Natural killer cell (primary cell): ENCODE results near the gene ATP6V0A1. TPM values are rescaled to one million over a fixed set of nuclear protein-coding genes. Genes with fewer than 3 reads are reported as not detected.

ENCODE experiments used
- ATAC-seq, 3 donors: fragments of 150-1000 bp in 2 of 3; fragments of 200-7000 bp in 1 of 3; cut with Tn5 transposase; 1 replicate in 1 of 3; 2 replicates in 2 of 3; pipeline ENCODE4 v1.10.0; 2021; ENCODE audit warnings: mild to moderate bottlenecking in 2 of 3, moderate library complexity in 2 of 3
- DNase-seq, 2 donors: peaks; one replicate each; pipeline versions ENCODE4 v3.0.0 to v3.0.0-alpha.2; 2013 to 2021; ENCODE audit warnings: mixed read lengths in 1 of 2
- H3K27ac ChIP-seq: one replicate; pipeline ENCODE4 v1.5.1; 2013; ENCODE audit warnings: mild to moderate bottlenecking, low read length
- H3K27me3 ChIP-seq: one replicate; pipeline ENCODE4 v1.6.1; 2013; ENCODE audit warnings: low read length; ENCODE audit not compliant: control insufficient read depth, insufficient read depth
- H3K36me3 ChIP-seq: one replicate; pipeline ENCODE4 v1.6.1; 2013; ENCODE audit warnings: low read length; ENCODE audit not compliant: control insufficient read depth, insufficient read depth
- H3K4me1 ChIP-seq: one replicate; pipeline ENCODE4 v1.6.1; 2013; ENCODE audit warnings: low read length; ENCODE audit not compliant: control insufficient read depth, insufficient read depth
- H3K4me3 ChIP-seq: one replicate; pipeline ENCODE4 v1.5.1; 2013; ENCODE audit warnings: low read length
- H3K9me3 ChIP-seq: one replicate; pipeline ENCODE4 v1.6.1; 2013; ENCODE audit warnings: low read length; ENCODE audit not compliant: control insufficient read depth, insufficient read depth
- H3K27ac Mint-ChIP-seq, 2 donors: one replicate each; pipeline ENCODE4 v1.8.0; 2022; ENCODE audit warnings: mild to moderate bottlenecking in 2 of 2, mixed read lengths in 2 of 2, moderate library complexity in 1 of 2
- H3K27me3 Mint-ChIP-seq, 2 donors: one replicate each; pipeline ENCODE4 v1.8.0; 2022; ENCODE audit warnings: low read depth in 2 of 2, mixed read lengths in 2 of 2
- H3K36me3 Mint-ChIP-seq: one replicate; pipeline ENCODE4 v1.8.0; 2022; ENCODE audit warnings: mixed read lengths
- H3K4me1 Mint-ChIP-seq, 2 donors: one replicate each; pipeline ENCODE4 v1.8.0; 2022; ENCODE audit warnings: mixed read lengths in 2 of 2
- H3K4me3 Mint-ChIP-seq: one replicate; pipeline ENCODE4 v1.8.0; 2022; ENCODE audit warnings: mild to moderate bottlenecking, moderate library complexity, mixed read lengths
- H3K9me3 Mint-ChIP-seq, 2 donors: one replicate each; pipeline ENCODE4 v1.8.0; 2022; ENCODE audit warnings: mixed read lengths in 2 of 2
- WGBS: methylation state at CpG from one replicate; pipeline ENCODE4 v1.1.7; 2013; ENCODE audit warnings: missing lambda C conversion rate; ENCODE audit not compliant: insufficient coverage; 5-methylcytosine and 5-hydroxymethylcytosine counted together
- intact Hi-C: fragments of 100-400 bp; cut with micrococcal nuclease; formaldehyde crosslinking; loops from one replicate; pipeline ENCODE4 v1.14.2; 2022
- total RNA-seq, 4 donors: library from RNA; stranded (reverse); fragments of 120-200 nt in 1 of 4; gene quantifications; one replicate each; pipeline versions ENCODE4 v1.2.3 to v1.2.4, GENCODE V29; 2013 to 2022
- TF ChIP-seq, protein P1 (sequence below): fragments of 200-600 bp; IDR thresholded peaks from one replicate; pipeline ENCODE4 v1.8.0; 2022; ENCODE audit warnings: antibody characterized with exemption

ATP6V0A1 gene
- total RNA-seq, 3 donors from 2014 or later (not counting 1 experiment from before 2014, with no cell fraction given) = 4.8 to 33.5 (median 7.5) TPM

DNA sequence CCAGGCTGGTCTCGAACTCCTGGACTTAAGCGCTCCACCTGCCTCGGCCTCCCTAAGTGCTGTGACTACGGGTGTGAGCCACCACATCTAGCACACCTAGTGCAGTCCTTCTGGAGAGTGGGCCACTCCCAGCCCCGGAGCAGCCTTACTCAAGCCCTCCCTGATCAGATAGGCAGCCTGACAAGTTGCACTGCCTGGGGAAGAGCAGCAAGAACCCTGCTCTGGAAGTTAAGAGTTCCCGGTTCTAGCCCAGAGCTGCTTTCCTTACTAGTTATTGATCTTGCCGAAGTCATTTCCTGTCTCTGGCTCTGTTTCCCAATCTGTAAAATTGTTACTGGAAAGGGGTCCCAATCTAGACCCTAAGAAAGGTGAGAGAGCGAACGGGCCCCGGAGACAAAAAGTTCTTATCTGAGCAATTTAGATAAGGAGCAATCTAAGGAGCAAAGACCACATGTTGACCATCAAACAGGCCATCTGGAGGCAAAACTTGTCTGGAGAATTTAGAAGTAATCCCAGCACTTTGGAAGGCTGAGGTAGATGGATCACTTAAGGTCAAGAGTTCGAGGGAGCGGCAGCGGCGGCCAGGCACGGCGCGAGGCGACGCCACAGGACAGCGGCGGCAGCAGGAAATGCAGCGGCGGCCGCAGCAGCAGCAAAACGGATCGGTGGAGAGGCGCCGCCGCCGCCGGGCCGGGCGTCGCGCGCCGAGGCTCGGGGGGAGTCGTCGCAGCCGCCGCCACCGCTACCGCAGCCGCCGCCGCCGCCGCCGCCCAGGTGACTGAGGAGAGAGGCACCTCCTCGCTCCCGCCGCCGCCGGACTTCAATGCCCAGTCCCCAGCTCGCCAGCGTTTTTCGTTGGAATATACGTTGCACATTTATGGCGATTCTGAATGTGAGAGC lies 73.0 kb downstream of the ATP6V0A1 start:
- Histone ChIP-seq H3K4me1 (peaks cover 54% of the 10 kb centered on the region), H3K9me3 (no peaks in the 10 kb centered on the region), H3K36me3 (no peaks in the 10 kb centered on the region), H3K27me3 (no peaks in the 10 kb centered on the region), H3K4me3 (peak overlapping the region; percentile 33), H3K27ac (peak overlapping the region; percentile 49)
- DNase-seq = peak; percentile 48 to 74
- Mint-ChIP-seq H3K36me3 (no peaks in the 10 kb centered on the region), H3K9me3 (no peaks in the 10 kb centered on the region), H3K27me3 (no peaks in the 10 kb centered on the region), H3K4me1 (peaks cover 35 to 55% of the 10 kb centered on the region in 2 donors), H3K27ac (peak overlapping the region; percentile 80 to 86), H3K4me3 (peak overlapping the region; percentile 85)
- intact Hi-C loops = loop anchor here (2.0 kb wide), 1 partner anchor 47 kb away; no protein-coding TSS in a partner anchor
- 12% methylated on average over 60 of the region's 60 CpGs for WGBS
- ATAC-seq = peak; percentile 27 to 49 (median 45)
- TF ChIP-seq, protein P1, sequence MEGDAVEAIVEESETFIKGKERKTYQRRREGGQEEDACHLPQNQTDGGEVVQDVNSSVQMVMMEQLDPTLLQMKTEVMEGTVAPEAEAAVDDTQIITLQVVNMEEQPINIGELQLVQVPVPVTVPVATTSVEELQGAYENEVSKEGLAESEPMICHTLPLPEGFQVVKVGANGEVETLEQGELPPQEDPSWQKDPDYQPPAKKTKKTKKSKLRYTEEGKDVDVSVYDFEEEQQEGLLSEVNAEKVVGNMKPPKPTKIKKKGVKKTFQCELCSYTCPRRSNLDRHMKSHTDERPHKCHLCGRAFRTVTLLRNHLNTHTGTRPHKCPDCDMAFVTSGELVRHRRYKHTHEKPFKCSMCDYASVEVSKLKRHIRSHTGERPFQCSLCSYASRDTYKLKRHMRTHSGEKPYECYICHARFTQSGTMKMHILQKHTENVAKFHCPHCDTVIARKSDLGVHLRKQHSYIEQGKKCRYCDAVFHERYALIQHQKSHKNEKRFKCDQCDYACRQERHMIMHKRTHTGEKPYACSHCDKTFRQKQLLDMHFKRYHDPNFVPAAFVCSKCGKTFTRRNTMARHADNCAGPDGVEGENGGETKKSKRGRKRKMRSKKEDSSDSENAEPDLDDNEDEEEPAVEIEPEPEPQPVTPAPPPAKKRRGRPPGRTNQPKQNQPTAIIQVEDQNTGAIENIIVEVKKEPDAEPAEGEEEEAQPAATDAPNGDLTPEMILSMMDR = peak; percentile 19

- no peaks in the 10 kb centered on the region for H3K9me3 ChIP-seq
- TF ChIP-seq, protein P1 = no peak
- peaks cover 31 to 52% of the 10 kb centered on the region in 2 donors for H3K4me1 Mint-ChIP-seq
- WGBS = 49% methylated on average over 26 of the region's 26 CpGs
- peak overlapping the region; percentile 88 for H3K4me3 Mint-ChIP-seq
- intact Hi-C loops = loop anchor here (2.0 kb wide), 1 partner anchor 19 kb away; no protein-coding TSS in a partner anchor
- peak overlapping the region; percentile 77 for H3K27ac ChIP-seq
- no peaks in the 10 kb centered on the region for H3K27me3 Mint-ChIP-seq
- ATAC-seq (peak in 1 of 3 donors; percentile 11), DNase-seq (no peak)
- H3K4me3 ChIP-seq = peak overlapping the region; percentile 50
- H3K36me3 Mint-ChIP-seq = no peaks in the 10 kb centered on the region
- no peaks in the 10 kb centered on the region for H3K9me3 Mint-ChIP-seq
- H3K36me3 ChIP-seq = peaks cover 5% of the 10 kb centered on the region
- peak overlapping the region; percentile 75 to 83 for H3K27ac Mint-ChIP-seq
- H3K27me3 ChIP-seq = no peaks in the 10 kb centered on the region
- peaks cover 40% of the 10 kb centered on the region for H3K4me1 ChIP-seq
Observed at GRCh38 chr17:42535155-42536047, 76.7 kb downstream of the ATP6V0A1 start.

GRCh38 chr17:42536048-42536371 lies 77.3 kb downstream of the ATP6V0A1 start, which contains the start of gene NAGLU:
NAGLU (plus strand) TSS chr17:42536241; CDS start chr17:42536273, 32 bp downstream.
- no peaks in the 10 kb centered on the region for H3K9me3 Mint-ChIP-seq
- H3K36me3 Mint-ChIP-seq = no peaks in the 10 kb centered on the region
- peak within 1 kb of the TSS; percentile 88 for H3K4me3 Mint-ChIP-seq
- H3K27me3 Mint-ChIP-seq = no peaks in the 10 kb centered on the region
- H3K4me1 Mint-ChIP-seq = peaks cover 27 to 50% of the 10 kb centered on the region in 2 donors
- H3K27me3 ChIP-seq = no peaks in the 10 kb centered on the region
- peak within 1 kb of the TSS; percentile 54 for H3K4me3 ChIP-seq
- H3K27ac ChIP-seq = peak within 1 kb of the TSS; percentile 77
- DNase-seq = peak; percentile 84 to 85
- WGBS = under 1% methylated on average over 40 of the region's 40 CpGs
- peak within 1 kb of the TSS; percentile 75 to 83 for H3K27ac Mint-ChIP-seq
- peak; percentile 88 to 92 (median 88) for ATAC-seq
- no peaks in the 10 kb centered on the region for H3K9me3 ChIP-seq
- intact Hi-C loops = loop anchor here (2.0 kb wide), 1 partner anchor 19 kb away; no protein-coding TSS in a partner anchor
- H3K4me1 ChIP-seq = peaks cover 37% of the 10 kb centered on the region
- H3K36me3 ChIP-seq = peaks cover 9% of the 10 kb centered on the region
- TF ChIP-seq, protein P1 = no peak
